Upper lobe of right lung (tissue), 1 donor: ENCODE results near the gene GPATCH2. TPM values are rescaled to one million over a fixed set of nuclear protein-coding genes. Genes with fewer than 3 reads are reported as not detected.

ENCODE experiments used
- ATAC-seq: fragments of 200-7000 bp; cut with Tn5 transposase; one replicate; pipeline ENCODE4 v1.9.1; 2020; ENCODE audit warnings: mild to moderate bottlenecking, moderate library complexity
- DNase-seq: peaks from one replicate; pipeline ENCODE4 v3.0.0-alpha.2; 2020
- H3K27ac ChIP-seq: fragments of 200-600 bp; one replicate; pipeline ENCODE4 v1.8.0; 2022
- H3K27me3 ChIP-seq: fragments of 200-600 bp; one replicate; pipeline ENCODE4 v1.8.0; 2022; ENCODE audit warnings: mild to moderate bottlenecking
- H3K36me3 ChIP-seq: fragments of 200-600 bp; one replicate; pipeline ENCODE4 v1.8.0; 2022
- H3K4me1 ChIP-seq: fragments of 200-600 bp; one replicate; pipeline ENCODE4 v1.8.0; 2022
- H3K4me3 ChIP-seq: fragments of 200-600 bp; one replicate; pipeline ENCODE4 v1.8.0; 2022; ENCODE audit warnings: mild to moderate bottlenecking
- H3K9me3 ChIP-seq: fragments of 200-600 bp; one replicate; pipeline ENCODE4 v1.8.0; 2022
- intact Hi-C: fragments of 100-400 bp; cut with DNase I; formaldehyde crosslinking; loops from one replicate; pipeline ENCODE4 v1.11.0; 2022
- total RNA-seq: library from RNA; stranded (reverse); fragmentation: NEBNext Ultra II Directional; extraction: Animal tissue kit (Norgen Biotek cat#: 25700); gene quantifications from one replicate; pipeline ENCODE4 v1.2.1, GENCODE V29; 2021
- TF ChIP-seq, protein P1 (sequence below): fragments of 200-600 bp; IDR thresholded peaks from one replicate; pipeline ENCODE4 v1.8.0; 2022; ENCODE audit warnings: antibody characterized with exemption
- donor health status: DM: no; HTN: yes; CAD: no; lungs with severe emphysema.

Gene GPATCH2
- total RNA-seq, 1 donor from 2014 or later, result 11.3 TPM

DNA sequence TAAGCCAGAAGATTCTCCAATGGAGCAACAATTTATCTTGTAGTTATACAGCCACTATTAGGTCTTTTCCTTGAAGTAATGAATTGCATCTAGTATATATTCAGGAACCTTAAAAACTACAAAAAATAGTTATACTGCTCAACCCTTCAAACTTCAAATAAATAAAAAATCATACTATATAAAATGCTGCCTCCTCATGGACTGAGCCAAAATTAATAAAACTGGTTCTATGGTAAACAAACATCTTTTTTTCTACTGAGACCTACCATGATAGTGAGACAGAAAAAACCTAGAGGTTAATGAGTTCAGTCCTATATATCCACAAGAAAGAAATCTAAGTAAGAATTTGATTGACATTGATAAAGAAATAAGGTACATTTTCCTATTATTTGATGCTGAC lies 67.7 kb downstream of the GPATCH2 start:
- H3K4me3 ChIP-seq, result no peak overlapping the region
- TF ChIP-seq, protein P1, sequence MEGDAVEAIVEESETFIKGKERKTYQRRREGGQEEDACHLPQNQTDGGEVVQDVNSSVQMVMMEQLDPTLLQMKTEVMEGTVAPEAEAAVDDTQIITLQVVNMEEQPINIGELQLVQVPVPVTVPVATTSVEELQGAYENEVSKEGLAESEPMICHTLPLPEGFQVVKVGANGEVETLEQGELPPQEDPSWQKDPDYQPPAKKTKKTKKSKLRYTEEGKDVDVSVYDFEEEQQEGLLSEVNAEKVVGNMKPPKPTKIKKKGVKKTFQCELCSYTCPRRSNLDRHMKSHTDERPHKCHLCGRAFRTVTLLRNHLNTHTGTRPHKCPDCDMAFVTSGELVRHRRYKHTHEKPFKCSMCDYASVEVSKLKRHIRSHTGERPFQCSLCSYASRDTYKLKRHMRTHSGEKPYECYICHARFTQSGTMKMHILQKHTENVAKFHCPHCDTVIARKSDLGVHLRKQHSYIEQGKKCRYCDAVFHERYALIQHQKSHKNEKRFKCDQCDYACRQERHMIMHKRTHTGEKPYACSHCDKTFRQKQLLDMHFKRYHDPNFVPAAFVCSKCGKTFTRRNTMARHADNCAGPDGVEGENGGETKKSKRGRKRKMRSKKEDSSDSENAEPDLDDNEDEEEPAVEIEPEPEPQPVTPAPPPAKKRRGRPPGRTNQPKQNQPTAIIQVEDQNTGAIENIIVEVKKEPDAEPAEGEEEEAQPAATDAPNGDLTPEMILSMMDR, result no peak

DNA sequence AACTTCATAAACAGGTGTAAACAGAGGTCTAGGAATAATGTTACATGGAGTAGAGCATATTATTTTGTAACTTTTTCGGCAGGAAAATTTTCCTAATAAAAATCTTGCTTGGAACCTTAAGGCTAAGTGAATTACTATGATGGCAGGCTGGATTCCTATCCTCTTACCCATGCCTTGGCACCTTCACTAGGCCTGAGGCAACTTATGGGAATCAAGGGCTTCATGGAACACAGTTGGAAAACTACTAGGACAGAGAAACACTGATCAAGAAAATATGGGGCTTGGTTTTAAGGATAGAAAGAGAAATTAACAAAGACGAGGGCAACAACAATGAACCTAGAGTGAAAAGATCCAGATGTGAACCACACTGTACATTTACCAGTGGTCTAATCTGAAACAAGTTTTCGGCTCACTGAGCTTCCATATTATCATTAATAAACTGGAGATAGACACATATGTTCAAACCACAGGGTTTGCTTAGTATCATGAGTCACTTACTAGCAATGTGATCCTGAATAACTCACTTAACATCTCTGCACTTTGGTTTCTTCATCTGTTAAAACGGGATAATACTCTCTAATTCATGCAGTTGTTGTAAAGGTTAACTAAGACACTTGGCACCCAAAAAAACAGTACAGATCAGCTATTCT lies 68.5 kb downstream of the GPATCH2 start:
- intact Hi-C loops, result no loop called here
- Histone ChIP-seq H3K9me3 (no peaks in the 10 kb centered on the region), H3K27me3 (no peaks in the 10 kb centered on the region), H3K36me3 (no peaks in the 10 kb centered on the region), H3K27ac (no peak overlapping the region), H3K4me1 (no peaks in the 10 kb centered on the region), H3K4me3 (no peak overlapping the region)
- ATAC-seq (no peak), DNase-seq (no peak)
- TF ChIP-seq, protein P1, result no peak

More for the DNA sequence above, 67.7 kb downstream of the GPATCH2 start:
- Histone ChIP-seq H3K4me1 (no peaks in the 10 kb centered on the region), H3K9me3 (no peaks in the 10 kb centered on the region), H3K27ac (no peak overlapping the region), H3K36me3 (no peaks in the 10 kb centered on the region), H3K27me3 (no peaks in the 10 kb centered on the region)
- DNase-seq (no peak), ATAC-seq (no peak)
- intact Hi-C loops, result no loop called here

DNA sequence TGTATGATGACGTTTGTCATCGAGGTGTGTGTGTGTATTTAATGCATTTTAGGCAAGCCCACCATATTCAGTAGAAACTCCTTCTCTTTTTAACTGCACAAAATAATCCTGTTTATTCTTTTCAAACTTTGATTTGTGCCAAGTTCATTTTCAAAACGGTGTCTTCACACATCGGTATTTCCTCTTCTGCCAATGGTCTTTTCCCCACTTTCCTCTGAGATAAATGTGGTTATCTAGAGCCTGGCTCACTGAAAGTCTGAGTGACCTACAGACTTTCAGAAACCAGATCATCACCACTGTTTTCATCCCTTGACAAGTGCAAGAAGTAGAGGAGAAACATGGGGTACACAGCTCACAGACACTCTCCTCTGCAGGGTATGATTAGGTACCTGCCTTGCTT lies 69.4 kb downstream of the GPATCH2 start:
- no peak overlapping the region for H3K27ac ChIP-seq
- H3K4me1 ChIP-seq, result no peaks in the 10 kb centered on the region
- no peak overlapping the region for H3K4me3 ChIP-seq
- TF ChIP-seq, protein P1, result no peak
- H3K36me3 ChIP-seq, result no peaks in the 10 kb centered on the region
- ATAC-seq, result no peak
- H3K27me3 ChIP-seq, result no peaks in the 10 kb centered on the region
- no peaks in the 10 kb centered on the region for H3K9me3 ChIP-seq
- intact Hi-C loops, result no loop called here
- DNase-seq, result no peak

DNA sequence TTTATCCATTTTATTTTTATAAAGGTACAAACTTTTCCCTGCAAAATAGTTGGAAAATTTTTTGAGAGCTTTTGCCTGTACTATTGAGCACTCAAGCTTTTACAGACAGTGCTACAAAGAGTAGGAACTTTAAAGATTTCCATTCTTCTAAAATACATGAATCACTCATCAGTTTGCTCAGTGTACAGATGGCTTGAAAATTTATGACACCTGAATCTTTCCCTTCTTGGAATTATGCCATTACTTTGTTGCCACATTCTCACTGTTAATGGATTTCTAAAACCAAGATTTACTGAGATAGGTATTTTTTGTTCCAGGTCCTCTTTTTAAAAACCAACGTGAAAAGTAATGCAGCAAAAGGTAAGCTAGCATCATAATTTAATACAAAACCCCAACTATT lies 76.0 kb downstream of the GPATCH2 start:
- Histone ChIP-seq H3K27me3 (no peaks in the 10 kb centered on the region), H3K4me3 (no peak overlapping the region), H3K4me1 (no peaks in the 10 kb centered on the region), H3K9me3 (no peaks in the 10 kb centered on the region), H3K27ac (no peak overlapping the region), H3K36me3 (no peaks in the 10 kb centered on the region)
- intact Hi-C loops, result no loop called here
- TF ChIP-seq, protein P1, result no peak
- ATAC-seq (no peak), DNase-seq (no peak)

DNA sequence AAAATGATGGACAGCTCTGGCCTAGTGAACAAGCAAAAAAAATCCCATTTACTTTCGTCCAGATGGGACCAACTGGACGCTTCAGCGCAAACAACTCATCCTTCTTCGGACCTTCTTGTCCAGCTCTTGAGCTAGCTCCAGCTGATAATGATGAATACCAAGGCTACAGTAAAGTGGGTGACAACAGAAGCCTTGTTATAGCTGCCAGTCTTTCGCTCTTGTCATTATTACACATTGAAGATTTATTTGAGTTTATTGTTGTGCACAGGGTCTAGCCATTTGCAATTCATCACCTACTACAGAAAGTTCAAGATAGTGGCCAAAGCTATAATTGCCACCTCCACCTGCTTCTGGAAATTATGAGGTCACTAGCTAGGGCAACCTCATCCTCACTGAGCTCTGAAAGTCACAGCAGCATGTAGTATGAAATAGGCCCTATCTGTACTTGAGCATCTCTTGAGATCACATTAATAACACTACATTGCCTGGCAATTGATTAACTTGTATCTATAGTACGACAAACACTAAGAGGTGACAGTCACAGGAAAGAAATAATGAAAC lies 76.9 kb downstream of the GPATCH2 start:
- Histone ChIP-seq H3K4me3 (no peak overlapping the region), H3K9me3 (no peaks in the 10 kb centered on the region), H3K27me3 (no peaks in the 10 kb centered on the region), H3K4me1 (no peaks in the 10 kb centered on the region), H3K36me3 (no peaks in the 10 kb centered on the region), H3K27ac (no peak overlapping the region)
- ATAC-seq (no peak), DNase-seq (no peak)
- intact Hi-C loops, result no loop called here
- TF ChIP-seq, protein P1, result no peak
